NCI-H774 (cell line): ENCODE results near the gene GRIK2.
"Not testable (repeated sequence)": the region's sequence is repeated elsewhere in the genome, so short reads cannot be mapped to it uniquely, and the experiment has no call there.

Source experiments
- DNase-seq: peaks from one replicate; lab custom pipeline; 2025; lab: John Stamatoyannopoulos, UW

The GRIK2 gene

GRCh38 chr6:102022803-102023202 lies 629.3 kb downstream of the GRIK2 start:
- no peak for DNase-seq

GRCh38 chr6:102023977-102024657 lies 630.6 kb downstream of the GRIK2 start:
- no peak for DNase-seq

- DNase-seq, result no peak
Observed at GRCh38 chr6:102026649-102027048, 633.1 kb downstream of the GRIK2 start.

- DNase-seq, result no peak
Observed at GRCh38 chr6:102028176-102028575, 634.7 kb downstream of the GRIK2 start.

- DNase-seq, result no peak
Observed at GRCh38 chr6:102038964-102039363, 645.5 kb downstream of the GRIK2 start.

- no peak for DNase-seq
Observed at GRCh38 chr6:102039441-102039840, 645.9 kb downstream of the GRIK2 start.

- no peak for DNase-seq
Observed at GRCh38 chr6:102051001-102051400, 657.5 kb downstream of the GRIK2 start.

GRCh38 chr6:102051720-102052119 lies 658.2 kb downstream of the GRIK2 start:
- DNase-seq, result no peak

GRCh38 chr6:102064142-102064541 lies 670.6 kb downstream of the GRIK2 start:
- DNase-seq, result no peak

GRCh38 chr6:102066301-102066700 lies 672.8 kb downstream of the GRIK2 start:
- no peak for DNase-seq

- DNase-seq, result no peak
Observed at GRCh38 chr6:102068349-102068929, 674.9 kb downstream of the GRIK2 start.

GRCh38 chr6:102075539-102075938 lies 682.0 kb downstream of the GRIK2 start:
- DNase-seq, result no peak

- no peak for DNase-seq
Observed at GRCh38 chr6:102085257-102085656, 691.7 kb downstream of the GRIK2 start.

GRCh38 chr6:102088160-102088559 lies 694.7 kb downstream of the GRIK2 start:
- DNase-seq, result not testable (repeated sequence)

- no peak for DNase-seq
Observed at GRCh38 chr6:102114402-102114801, 720.9 kb downstream of the GRIK2 start.

- no peak for DNase-seq
Observed at GRCh38 chr6:102115911-102116310, 722.4 kb downstream of the GRIK2 start.

- no peak for DNase-seq
Observed at GRCh38 chr6:102118034-102118433, 724.5 kb downstream of the GRIK2 start.
